ENCODE measurements around the gene LILRA6. TPM values are rescaled to one million over a fixed set of nuclear protein-coding genes. Genes with fewer than 3 reads are reported as not detected.

Gene LILRA6
- total and polyA plus RNA-seq, 2 of the 13 experiments (the other 11 are each of a cell fraction or from before 2014, with no cell fraction given), result not detected

GRCh38 chr19:54190503-54191010, 52.0 kb downstream of the LILRA6 start (continued):
- TF ChIP-seq ZMYM3 (CRISPR knock-in tag; IDR thresholded peaks at IDR 0.05), result no peak
- TF ChIP-seq FOXJ3 (CRISPR knock-in tag; IDR thresholded peaks at IDR 0.05; ENCODE audit: borderline replicate concordance), result no peak
- TF ChIP-seq MED8 (CRISPR knock-in tag; IDR thresholded peaks at IDR 0.05; ENCODE audit: insufficient replicate concordance), result no peak
- peak; percentile 54; the same call in 1 of the 2 replicates for TF ChIP-seq CCDC6 (CRISPR knock-in tag; IDR thresholded peaks at IDR 0.05)
- TF ChIP-seq NFAT5 (CRISPR knock-in tag; IDR thresholded peaks at IDR 0.05), result no peak
- no peak for TF ChIP-seq ZNF691 (CRISPR knock-in tag; IDR thresholded peaks at IDR 0.05; ENCODE audit: borderline replicate concordance, low read depth)
- TF ChIP-seq PHF21A (CRISPR knock-in tag; IDR thresholded peaks at IDR 0.05), result peak; percentile 27; the same call in 1 of the 2 replicates
- no peak for TF ChIP-seq HINFP (CRISPR knock-in tag; IDR thresholded peaks at IDR 0.05; ENCODE audit: low read depth)
- no peak for TF ChIP-seq ZNF816 (CRISPR knock-in tag; IDR thresholded peaks at IDR 0.05; ENCODE audit: borderline replicate concordance)
- no peak for TF ChIP-seq ZNF431 (CRISPR knock-in tag; IDR thresholded peaks at IDR 0.05; ENCODE audit: borderline replicate concordance, low read depth)
- no peak; the same call in 1 of the 2 replicates for TF ChIP-seq GATAD2A (CRISPR knock-in tag; IDR thresholded peaks at IDR 0.05)
- no peak; the same call in 1 of the 2 replicates for TF ChIP-seq ELF4 (CRISPR knock-in tag; IDR thresholded peaks at IDR 0.05; ENCODE audit: borderline replicate concordance)
- TF ChIP-seq KDM2A (CRISPR knock-in tag; IDR thresholded peaks at IDR 0.05; ENCODE audit: borderline replicate concordance, low read depth), result peak; percentile 3; the same call in 1 of the 2 replicates
- TF ChIP-seq ZNF572 (CRISPR knock-in tag; IDR thresholded peaks at IDR 0.05), result no peak

All from HepG2 (cell line).